ENCODE measurements around the gene SURF4.

DNA sequence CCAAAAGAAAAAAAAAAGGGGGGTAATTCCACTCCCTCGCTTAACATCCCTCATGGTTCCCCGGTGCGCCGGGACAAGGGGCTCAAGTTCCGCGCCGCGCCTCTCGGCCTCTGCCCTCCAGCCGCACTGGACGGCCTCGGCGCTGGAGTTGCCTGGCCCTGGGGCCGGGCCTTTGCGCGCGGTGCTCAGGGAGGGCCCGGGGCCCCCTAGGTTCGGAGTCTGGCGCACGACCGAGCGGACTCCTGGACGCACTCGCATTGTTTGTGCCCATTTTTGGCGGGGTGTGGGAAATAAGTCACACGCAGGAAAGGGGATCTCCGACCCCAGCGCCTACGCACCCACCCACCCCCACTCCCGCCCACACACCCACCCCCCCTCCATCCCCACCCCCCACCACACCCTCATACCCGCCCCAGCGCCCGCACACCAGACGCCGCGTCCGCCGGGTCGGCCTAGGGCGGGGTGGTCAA is 28.3 kb downstream of the SURF4 start:
- TF ChIP-seq, protein P1, sequence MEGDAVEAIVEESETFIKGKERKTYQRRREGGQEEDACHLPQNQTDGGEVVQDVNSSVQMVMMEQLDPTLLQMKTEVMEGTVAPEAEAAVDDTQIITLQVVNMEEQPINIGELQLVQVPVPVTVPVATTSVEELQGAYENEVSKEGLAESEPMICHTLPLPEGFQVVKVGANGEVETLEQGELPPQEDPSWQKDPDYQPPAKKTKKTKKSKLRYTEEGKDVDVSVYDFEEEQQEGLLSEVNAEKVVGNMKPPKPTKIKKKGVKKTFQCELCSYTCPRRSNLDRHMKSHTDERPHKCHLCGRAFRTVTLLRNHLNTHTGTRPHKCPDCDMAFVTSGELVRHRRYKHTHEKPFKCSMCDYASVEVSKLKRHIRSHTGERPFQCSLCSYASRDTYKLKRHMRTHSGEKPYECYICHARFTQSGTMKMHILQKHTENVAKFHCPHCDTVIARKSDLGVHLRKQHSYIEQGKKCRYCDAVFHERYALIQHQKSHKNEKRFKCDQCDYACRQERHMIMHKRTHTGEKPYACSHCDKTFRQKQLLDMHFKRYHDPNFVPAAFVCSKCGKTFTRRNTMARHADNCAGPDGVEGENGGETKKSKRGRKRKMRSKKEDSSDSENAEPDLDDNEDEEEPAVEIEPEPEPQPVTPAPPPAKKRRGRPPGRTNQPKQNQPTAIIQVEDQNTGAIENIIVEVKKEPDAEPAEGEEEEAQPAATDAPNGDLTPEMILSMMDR (conservative IDR thresholded peaks at IDR 0.05; ENCODE audit: low read length): 0 out of 2 replicates have a peak, but pooled peaks have one; percentile 11
- no peak for TF ChIP-seq EZH2phosphoT487 (IDR thresholded peaks at IDR 0.05; ENCODE audit: borderline replicate concordance)

Data from Loucy (cell line).